ENCODE results near the gene ABHD8. TPM values are rescaled to one million over a fixed set of nuclear protein-coding genes. Genes with fewer than 3 reads are reported as not detected.

ABHD8 gene
- total RNA-seq, 3 donors from 2014 or later (not counting 1 experiment from before 2014, with no cell fraction given) = 7.5 to 10.0 (median 9.7) TPM

DNA sequence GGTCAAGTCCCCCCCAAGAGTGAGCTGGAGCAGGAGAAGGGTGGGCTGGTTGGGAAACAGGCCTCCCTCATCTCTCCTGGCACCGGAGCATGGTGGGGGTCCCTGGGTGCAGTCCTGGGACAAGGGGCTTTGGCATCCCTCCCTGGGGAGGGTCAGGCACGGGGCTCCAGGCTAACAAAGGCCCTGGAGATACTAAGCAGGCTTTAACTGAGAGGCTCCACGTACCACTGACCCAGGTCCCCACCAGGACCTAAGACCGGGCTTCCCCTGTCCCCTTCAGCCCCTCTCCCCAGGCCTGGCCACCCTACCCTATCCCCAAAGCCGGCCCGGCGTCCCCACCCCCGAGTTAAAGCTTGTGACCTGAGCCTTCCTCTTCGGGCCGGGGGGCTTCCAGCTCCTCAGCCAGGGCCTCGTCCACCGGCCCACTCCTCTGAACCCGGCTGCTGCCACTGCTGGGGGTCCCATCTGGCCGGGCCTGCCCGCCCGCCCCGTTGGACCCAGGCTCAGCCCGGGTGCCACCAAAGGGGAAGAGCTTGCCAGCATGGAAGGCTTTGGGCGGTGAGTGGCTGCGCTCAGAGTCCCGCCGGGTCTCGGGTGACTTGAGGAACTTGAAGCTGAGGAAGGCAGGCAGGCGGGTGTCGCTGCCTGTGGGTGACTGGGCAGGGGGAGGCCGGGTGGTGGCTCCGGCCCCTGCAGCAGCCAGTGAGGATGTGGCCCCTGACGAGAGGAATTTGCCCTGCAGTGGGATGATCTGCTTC is 21.3 kb upstream of the ABHD8 start:
- no peak for ATAC-seq
- Mint-ChIP-seq H3K9me3 (no peaks in the 10 kb centered on the region), H3K27ac (no peak overlapping the region), H3K4me3 (no peak overlapping the region), H3K36me3 (no peaks in the 10 kb centered on the region), H3K27me3 (ENCODE audit: low read depth in 2 of 2) (no peaks in the 10 kb centered on the region), H3K4me1 (peaks cover 0 to 8% of the 10 kb centered on the region in 2 donors)
- 91% methylated on average over 28 of the region's 28 CpGs for WGBS (ENCODE audit: insufficient coverage)
- intact Hi-C loops (cut with micrococcal nuclease) = no loop called here
- Histone ChIP-seq H3K9me3 (ENCODE audit: control insufficient read depth, insufficient read depth, low read length) (no peaks in the 10 kb centered on the region), H3K27ac (ENCODE audit: low read length) (no peak overlapping the region), H3K36me3 (ENCODE audit: control insufficient read depth, insufficient read depth, low read length) (peaks cover 16% of the 10 kb centered on the region), H3K27me3 (ENCODE audit: control insufficient read depth, insufficient read depth, low read length) (no peaks in the 10 kb centered on the region), H3K4me1 (ENCODE audit: control insufficient read depth, insufficient read depth, low read length) (peaks cover 15% of the 10 kb centered on the region), H3K4me3 (ENCODE audit: low read length) (no peak overlapping the region)
- TF ChIP-seq CTCF (IDR thresholded peaks at IDR 0.05) = no peak
- no peak for DNase-seq

GRCh38 chr19:17323964-17324332 is 20.7 kb upstream of the ABHD8 start:
- no peak overlapping the region for H3K27ac ChIP-seq (ENCODE audit: low read length)
- Mint-ChIP-seq H3K4me1 (peaks cover 0 to 2% of the 10 kb centered on the region in 2 donors), H3K4me3 (no peak overlapping the region), H3K27me3 (ENCODE audit: low read depth in 2 of 2) (no peaks in the 10 kb centered on the region), H3K36me3 (no peaks in the 10 kb centered on the region), H3K27ac (no peak overlapping the region), H3K9me3 (no peaks in the 10 kb centered on the region)
- H3K4me3 ChIP-seq (ENCODE audit: low read length) = no peak overlapping the region
- WGBS (ENCODE audit: insufficient coverage) = 31% methylated on average over 7 of the region's 7 CpGs
- H3K4me1 ChIP-seq (ENCODE audit: control insufficient read depth, insufficient read depth, low read length) = peaks cover 10% of the 10 kb centered on the region
- TF ChIP-seq CTCF (IDR thresholded peaks at IDR 0.05) = no peak
- H3K36me3 ChIP-seq (ENCODE audit: control insufficient read depth, insufficient read depth, low read length) = peaks cover 22% of the 10 kb centered on the region
- intact Hi-C loops (cut with micrococcal nuclease) = no loop called here
- ATAC-seq = no peak
- DNase-seq = peak in 1 of 2 donors; percentile 43
- H3K27me3 ChIP-seq (ENCODE audit: control insufficient read depth, insufficient read depth, low read length) = no peaks in the 10 kb centered on the region
- no peaks in the 10 kb centered on the region for H3K9me3 ChIP-seq (ENCODE audit: control insufficient read depth, insufficient read depth, low read length)

DNA sequence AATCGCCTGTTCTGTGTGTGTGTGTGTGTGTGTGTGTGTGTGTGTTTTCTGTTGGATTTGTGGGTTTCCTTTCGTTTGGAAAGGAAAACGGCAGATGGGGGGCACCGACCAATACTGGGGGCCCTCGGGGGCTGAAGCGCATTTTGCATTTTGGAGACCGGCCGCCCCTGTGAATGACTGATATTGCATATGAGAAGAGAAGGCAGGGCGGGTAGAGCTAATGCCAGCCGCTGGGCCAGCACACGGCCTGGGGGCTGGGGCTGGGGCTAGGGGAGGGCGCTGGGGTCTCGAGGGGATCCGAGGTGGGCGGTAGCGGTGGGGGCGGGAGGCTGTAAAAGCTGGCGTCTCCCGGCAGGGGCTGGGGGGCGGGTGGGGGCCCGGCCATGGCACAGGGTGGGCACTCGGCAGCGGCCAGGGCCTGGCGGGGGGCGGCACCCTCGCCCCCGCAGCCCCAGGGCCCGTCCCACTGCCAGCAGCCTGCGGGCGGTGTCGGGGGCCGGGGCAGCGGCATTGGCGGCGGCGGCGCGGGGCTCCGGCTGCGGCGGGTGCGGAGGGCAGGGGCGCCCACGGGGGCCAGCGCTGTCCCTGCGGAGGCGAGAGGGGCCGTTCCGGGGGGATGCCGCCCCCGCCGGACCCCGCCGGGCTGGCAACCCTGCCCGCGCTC is 20.2 kb upstream of the ABHD8 start:
- no peak overlapping the region for H3K27ac ChIP-seq (ENCODE audit: low read length)
- 23% methylated on average over 56 of the region's 56 CpGs for WGBS (ENCODE audit: insufficient coverage)
- no peak for DNase-seq
- intact Hi-C loops (cut with micrococcal nuclease) = no loop called here
- ATAC-seq = no peak
- peaks cover 7% of the 10 kb centered on the region for H3K4me1 ChIP-seq (ENCODE audit: control insufficient read depth, insufficient read depth, low read length)
- peaks cover 25% of the 10 kb centered on the region for H3K36me3 ChIP-seq (ENCODE audit: control insufficient read depth, insufficient read depth, low read length)
- TF ChIP-seq CTCF (IDR thresholded peaks at IDR 0.05) = no peak
- Mint-ChIP-seq H3K9me3 (no peaks in the 10 kb centered on the region), H3K27me3 (ENCODE audit: low read depth in 2 of 2) (no peaks in the 10 kb centered on the region), H3K27ac (no peak overlapping the region), H3K4me3 (peak overlapping the region; percentile 21), H3K4me1 (no peaks in the 10 kb centered on the region), H3K36me3 (no peaks in the 10 kb centered on the region)
- no peaks in the 10 kb centered on the region for H3K27me3 ChIP-seq (ENCODE audit: control insufficient read depth, insufficient read depth, low read length)
- H3K4me3 ChIP-seq (ENCODE audit: low read length) = no peak overlapping the region
- no peaks in the 10 kb centered on the region for H3K9me3 ChIP-seq (ENCODE audit: control insufficient read depth, insufficient read depth, low read length)
